Activated CD4-positive, alpha-beta T cell treated with anti-CD3 and anti-CD28 coated beads, Interleukin-2, amount 10 ng/mL, durations not matched to agents 7 days and 5 days (primary cell): ENCODE results near the gene SLC9A6. TPM values are rescaled to one million over a fixed set of nuclear protein-coding genes. Genes with fewer than 3 reads are reported as not detected.

ENCODE experiments used
- CTCF ChIA-PET: fragments of 350-600 bp; sonication (Branson Sonifier 250); formaldehyde crosslinking; loops from one replicate; lab custom pipeline; 2021; ENCODE audit warnings: antibody characterized with exemption; lab: Charles Lee
- POLR2A ChIA-PET: fragments of 350-600 bp; sonication (Branson Sonifier 250); formaldehyde crosslinking; loops from one replicate; lab custom pipeline; 2021; ENCODE audit warnings: antibody characterized with exemption; lab: Charles Lee
- DNase-seq: peaks from one replicate; pipeline ENCODE4 v3.0.0-alpha.2; 2020
- H3K27ac Mint-ChIP-seq: one replicate; pipeline ENCODE4 v1.8.0; 2021; ENCODE audit warnings: mild to moderate bottlenecking, moderate library complexity, mixed read lengths
- H3K27me3 Mint-ChIP-seq: one replicate; pipeline ENCODE4 v1.8.0; 2021; ENCODE audit warnings: mixed read lengths
- H3K36me3 Mint-ChIP-seq: one replicate; pipeline ENCODE4 v1.8.0; 2021; ENCODE audit warnings: low read depth, mixed read lengths
- H3K4me1 Mint-ChIP-seq: one replicate; pipeline ENCODE4 v1.8.0; 2021; ENCODE audit warnings: mixed read lengths
- H3K4me3 Mint-ChIP-seq: one replicate; pipeline ENCODE4 v1.8.0; 2021; ENCODE audit warnings: mild to moderate bottlenecking, moderate library complexity, mixed read lengths
- H3K9me3 Mint-ChIP-seq: one replicate; pipeline ENCODE4 v1.8.0; 2021; ENCODE audit warnings: mixed read lengths
- total RNA-seq, 2 experiments: library from RNA; stranded (reverse); gene quantifications; one replicate each; pipeline ENCODE4 v1.2.3, GENCODE V29; 2021

The SLC9A6 gene
- total RNA-seq, 2 experiments from 2014 or later, result 17.2 to 17.6 TPM

- CTCF ChIA-PET, result no interaction called here
- POLR2A ChIA-PET, result no interaction called here
- no peak for DNase-seq
Observed at GRCh38 chrX:136032370-136032769, 47.1 kb downstream of the SLC9A6 start.

DNA sequence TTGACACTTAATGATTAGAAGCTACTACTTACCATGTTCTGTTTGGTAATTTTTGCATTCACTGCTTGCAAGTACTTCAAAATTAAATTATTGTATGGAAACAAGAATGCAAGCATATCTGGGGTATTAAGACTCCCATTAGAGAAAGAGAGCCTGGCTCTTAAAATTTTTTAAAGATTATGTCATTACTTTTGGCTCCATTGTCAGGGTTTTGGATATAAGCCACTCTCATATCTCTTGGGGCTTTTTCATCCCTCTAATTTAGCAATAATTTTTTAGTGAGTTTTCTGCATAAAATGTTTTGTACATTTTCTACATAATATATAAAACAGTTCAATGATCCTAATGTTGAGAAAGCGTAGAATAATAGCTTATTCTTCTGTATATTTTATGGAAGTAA lies 49.4 kb downstream of the SLC9A6 start:
- H3K36me3 Mint-ChIP-seq, result peaks cover 4% of the 10 kb centered on the region
- no peaks in the 10 kb centered on the region for H3K27me3 Mint-ChIP-seq
- H3K4me1 Mint-ChIP-seq, result no peaks in the 10 kb centered on the region
- DNase-seq, result no peak
- no peak overlapping the region for H3K27ac Mint-ChIP-seq
- POLR2A ChIA-PET, result interaction anchor here (0.5 kb wide), 1 partner anchor 21 kb away, joined by 16 read pairs; no protein-coding TSS in a partner anchor
- no peaks in the 10 kb centered on the region for H3K9me3 Mint-ChIP-seq
- CTCF ChIA-PET, result no interaction called here
- no peak overlapping the region for H3K4me3 Mint-ChIP-seq

More at GRCh38 chrX:136032370-136032769, 47.1 kb downstream of the SLC9A6 start:
- Mint-ChIP-seq H3K27me3 (no peaks in the 10 kb centered on the region), H3K9me3 (no peaks in the 10 kb centered on the region), H3K4me1 (no peaks in the 10 kb centered on the region), H3K27ac (no peak overlapping the region), H3K36me3 (peaks cover 4% of the 10 kb centered on the region), H3K4me3 (no peak overlapping the region)

DNA sequence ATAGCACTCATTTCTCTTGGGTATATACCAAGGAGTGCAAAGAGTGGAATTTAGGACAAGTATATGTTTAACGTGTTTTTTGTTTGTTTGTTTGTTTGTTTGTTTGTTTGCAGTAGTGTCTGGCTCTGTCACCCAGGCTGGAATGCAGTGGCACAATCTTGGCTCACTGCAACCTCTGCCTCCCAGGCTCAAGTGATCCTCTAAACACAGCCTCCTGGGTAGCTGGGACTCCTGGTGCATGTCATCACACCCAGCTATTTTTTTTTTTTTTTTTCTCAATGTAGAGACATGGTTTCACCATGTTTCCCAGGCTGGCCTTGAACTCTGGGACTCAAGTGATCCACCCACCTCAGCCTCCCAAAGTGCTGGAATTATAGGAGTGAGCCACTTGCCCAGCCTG lies 50.4 kb downstream of the SLC9A6 start:
- H3K9me3 Mint-ChIP-seq, result no peaks in the 10 kb centered on the region
- peaks cover 6% of the 10 kb centered on the region for H3K36me3 Mint-ChIP-seq
- no peak overlapping the region for H3K27ac Mint-ChIP-seq
- ChIA-PET CTCF (interaction anchor here (0.7 kb wide), 1 partner anchor 142 kb away, joined by 3 read pairs; no protein-coding TSS in a partner anchor), POLR2A (no interaction called here)
- DNase-seq, result no peak
- no peaks in the 10 kb centered on the region for H3K27me3 Mint-ChIP-seq
- no peaks in the 10 kb centered on the region for H3K4me1 Mint-ChIP-seq
- H3K4me3 Mint-ChIP-seq, result no peak overlapping the region

DNA sequence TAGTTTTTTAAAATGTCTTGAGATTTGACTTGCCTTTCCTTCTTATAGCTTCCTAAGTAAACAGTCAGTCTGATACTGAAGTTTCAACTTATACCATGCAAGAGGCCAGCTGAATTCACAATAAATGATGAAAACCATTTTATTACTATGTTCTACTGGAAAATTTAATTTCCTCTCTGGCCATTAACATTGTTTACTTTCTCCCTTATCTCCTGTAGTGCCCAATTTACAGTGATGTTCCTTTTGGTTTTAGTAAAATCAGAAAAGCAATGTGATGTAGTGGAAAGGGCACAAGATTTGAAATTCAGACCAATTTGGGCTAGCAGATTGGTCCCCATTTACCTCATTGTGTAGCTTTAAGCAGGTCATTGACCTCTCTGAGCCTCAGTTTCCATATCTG lies 54.2 kb downstream of the SLC9A6 start:
- Mint-ChIP-seq H3K27me3 (no peaks in the 10 kb centered on the region), H3K9me3 (no peaks in the 10 kb centered on the region), H3K27ac (no peak overlapping the region), H3K4me3 (no peak overlapping the region), H3K4me1 (no peaks in the 10 kb centered on the region), H3K36me3 (peaks cover 16% of the 10 kb centered on the region)
- CTCF ChIA-PET, result interaction anchor here (1.3 kb wide), 1 partner anchor 11 kb away, joined by 4 read pairs; no protein-coding TSS in a partner anchor
- POLR2A ChIA-PET, result no interaction called here
- DNase-seq, result no peak

DNA sequence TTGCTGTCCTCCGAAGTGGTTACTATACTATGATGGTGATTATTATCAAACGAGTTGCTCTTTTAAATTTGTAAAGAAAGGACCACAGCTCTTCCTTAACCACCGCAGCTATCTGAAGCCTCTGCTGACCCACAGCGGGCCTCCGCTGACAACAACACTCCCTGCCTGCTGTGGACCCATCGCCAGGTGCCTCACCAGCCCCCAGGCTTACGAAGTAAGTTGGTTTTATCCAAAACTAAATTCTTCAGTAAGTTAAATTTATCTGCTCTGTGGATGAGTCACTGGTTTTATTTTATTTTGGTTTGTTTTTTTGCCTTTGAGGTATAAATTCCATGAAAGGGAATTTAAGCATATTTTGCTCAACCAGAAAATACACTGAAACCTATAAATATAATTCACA lies 54.7 kb downstream of the SLC9A6 start:
- Mint-ChIP-seq H3K4me1 (no peaks in the 10 kb centered on the region), H3K36me3 (peaks cover 16% of the 10 kb centered on the region), H3K27ac (no peak overlapping the region), H3K9me3 (no peaks in the 10 kb centered on the region), H3K27me3 (no peaks in the 10 kb centered on the region), H3K4me3 (no peak overlapping the region)
- ChIA-PET CTCF (interaction anchor here (1.3 kb wide), 1 partner anchor 12 kb away, joined by 4 read pairs; no protein-coding TSS in a partner anchor), POLR2A (no interaction called here)
- no peak for DNase-seq

DNA sequence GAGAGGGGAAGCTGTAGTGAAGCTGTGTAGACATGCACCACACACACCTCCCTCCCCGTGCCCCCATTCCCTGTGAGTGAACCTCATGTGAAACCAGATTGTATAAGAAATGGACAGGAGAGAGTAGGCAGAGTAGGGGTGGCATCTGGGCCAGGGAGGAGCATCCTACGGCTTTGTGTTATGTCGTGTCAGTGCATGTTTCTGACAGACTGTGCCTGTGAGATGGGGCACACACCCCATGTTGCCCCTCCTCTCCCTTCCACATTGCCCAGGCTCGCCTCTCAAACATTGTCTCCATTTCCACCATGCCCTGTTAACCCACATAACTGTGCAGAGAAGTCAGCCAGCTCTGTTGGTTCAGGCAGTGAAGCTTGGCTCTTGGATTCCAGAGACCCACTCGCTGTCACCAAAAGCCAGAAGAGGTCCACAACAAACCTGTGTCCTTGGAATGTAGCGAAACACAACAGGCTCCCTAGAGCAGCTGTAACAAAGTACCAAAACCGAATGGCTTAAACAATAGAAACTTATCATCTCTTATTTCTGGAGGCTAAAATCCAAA lies 56.1 kb downstream of the SLC9A6 start:
- Mint-ChIP-seq H3K4me1 (no peaks in the 10 kb centered on the region), H3K4me3 (no peak overlapping the region), H3K27me3 (no peaks in the 10 kb centered on the region), H3K9me3 (no peaks in the 10 kb centered on the region), H3K27ac (no peak overlapping the region), H3K36me3 (peaks cover 16% of the 10 kb centered on the region)
- ChIA-PET CTCF (interaction anchor here (0.6 kb wide), 1 partner anchor 188 kb away, joined by 4 read pairs; no protein-coding TSS in a partner anchor), POLR2A (interaction anchor here (0.7 kb wide), 1 partner anchor 122 kb away, joined by 3 read pairs; no protein-coding TSS in a partner anchor)
- DNase-seq, result no peak

GRCh38 chrX:136045008-136045407 lies 59.8 kb downstream of the SLC9A6 start:
- Mint-ChIP-seq H3K4me1 (no peaks in the 10 kb centered on the region), H3K4me3 (no peak overlapping the region), H3K36me3 (peaks cover 16% of the 10 kb centered on the region), H3K27ac (no peak overlapping the region), H3K9me3 (no peaks in the 10 kb centered on the region), H3K27me3 (no peaks in the 10 kb centered on the region)
- DNase-seq, result no peak
- CTCF ChIA-PET, result no interaction called here
- POLR2A ChIA-PET, result no interaction called here

DNA sequence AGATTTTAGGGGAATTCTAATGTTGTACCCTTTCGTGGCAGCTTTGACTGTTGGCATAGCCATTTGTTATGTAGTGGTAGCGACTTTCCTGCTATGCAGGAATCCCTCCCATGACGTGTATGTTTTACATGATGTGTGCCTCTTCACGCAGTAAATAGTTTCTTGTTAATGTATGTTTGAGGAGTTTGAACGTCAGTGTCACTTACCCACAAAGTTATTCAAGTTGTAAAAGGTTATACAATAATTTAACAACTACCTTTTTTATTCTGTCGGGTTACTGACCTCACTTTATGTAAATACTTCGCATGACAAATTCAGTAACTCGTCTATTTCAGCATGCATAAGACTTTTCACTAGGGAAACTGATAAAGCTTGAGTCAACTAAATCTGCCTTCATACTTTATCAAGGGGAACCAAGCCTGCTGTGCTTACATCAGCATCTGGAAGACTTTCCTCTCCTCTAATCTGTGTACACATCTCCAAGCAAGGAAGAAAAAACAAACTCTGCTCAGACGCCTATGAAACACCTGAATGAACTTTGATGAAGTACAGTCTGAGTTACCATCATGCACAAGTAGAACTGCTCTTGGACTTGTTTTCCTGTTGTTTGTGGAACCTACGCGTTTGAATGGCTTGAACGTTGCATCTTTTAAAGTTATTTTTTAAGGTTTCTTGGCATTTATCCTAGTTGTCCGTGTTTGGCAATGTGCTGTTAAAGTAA lies 61.2 kb downstream of the SLC9A6 start:
- H3K4me1 Mint-ChIP-seq, result no peaks in the 10 kb centered on the region
- no peak for DNase-seq
- ChIA-PET POLR2A (no interaction called here), CTCF (interaction anchor here (0.5 to 1.3 kb wide), 2 partner anchors 11 to 904 kb away, joined by 3 to 4 read pairs; no protein-coding TSS in a partner anchor)
- H3K4me3 Mint-ChIP-seq, result no peak overlapping the region
- H3K27ac Mint-ChIP-seq, result no peak overlapping the region
- no peaks in the 10 kb centered on the region for H3K9me3 Mint-ChIP-seq
- H3K27me3 Mint-ChIP-seq, result no peaks in the 10 kb centered on the region
- peaks cover 12% of the 10 kb centered on the region for H3K36me3 Mint-ChIP-seq

DNA sequence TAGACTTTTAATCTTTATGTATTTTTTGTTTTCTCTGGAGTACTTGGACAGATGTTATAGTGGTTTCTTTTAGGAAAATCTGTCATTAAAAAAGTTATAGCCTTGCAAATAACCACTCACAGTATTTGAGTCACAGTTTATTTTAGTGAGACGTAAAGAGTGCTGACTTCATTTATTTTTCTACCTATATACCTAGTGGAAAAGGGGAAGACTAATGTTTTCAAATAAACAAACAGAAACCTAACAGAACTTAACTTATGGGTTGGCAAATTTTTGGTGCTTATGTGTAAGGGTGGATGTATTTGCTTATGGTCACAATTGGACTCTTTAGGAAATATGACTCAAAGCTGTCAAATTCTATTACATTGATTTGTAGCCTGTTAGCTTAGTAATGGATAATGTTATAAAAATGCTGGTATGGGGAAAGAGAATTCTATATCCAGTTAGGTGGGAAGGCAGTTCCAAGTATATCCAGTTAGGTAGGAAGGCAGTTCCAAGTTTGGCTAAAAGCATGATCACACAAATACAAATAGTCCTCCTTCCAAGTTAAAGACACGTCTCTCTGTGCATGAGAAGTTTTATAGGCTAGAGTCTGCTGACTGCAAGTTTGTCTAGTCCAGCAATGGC lies 61.9 kb downstream of the SLC9A6 start:
- Mint-ChIP-seq H3K27ac (no peak overlapping the region), H3K4me1 (no peaks in the 10 kb centered on the region), H3K36me3 (peaks cover 8% of the 10 kb centered on the region), H3K27me3 (no peaks in the 10 kb centered on the region), H3K9me3 (no peaks in the 10 kb centered on the region), H3K4me3 (no peak overlapping the region)
- no peak for DNase-seq
- ChIA-PET CTCF (interaction anchor here (1.3 kb wide), 1 partner anchor 10 kb away, joined by 4 read pairs; no protein-coding TSS in a partner anchor), POLR2A (no interaction called here)

- ChIA-PET CTCF (interaction anchor here (1.2 kb wide), 1 partner anchor 20 kb away, joined by 3 read pairs; no protein-coding TSS in a partner anchor), POLR2A (no interaction called here)
- no peaks in the 10 kb centered on the region for H3K9me3 Mint-ChIP-seq
- H3K27ac Mint-ChIP-seq, result no peak overlapping the region
- H3K4me3 Mint-ChIP-seq, result no peak overlapping the region
- H3K27me3 Mint-ChIP-seq, result no peaks in the 10 kb centered on the region
- DNase-seq, result no peak
- H3K4me1 Mint-ChIP-seq, result no peaks in the 10 kb centered on the region
- peaks cover 8% of the 10 kb centered on the region for H3K36me3 Mint-ChIP-seq
Observed at GRCh38 chrX:136047969-136048368, 62.7 kb downstream of the SLC9A6 start.

GRCh38 chrX:136048446-136048845 lies 63.2 kb downstream of the SLC9A6 start:
- DNase-seq, result no peak
- Mint-ChIP-seq H3K9me3 (no peaks in the 10 kb centered on the region), H3K27me3 (no peaks in the 10 kb centered on the region), H3K27ac (no peak overlapping the region), H3K4me3 (no peak overlapping the region), H3K36me3 (peaks cover 8% of the 10 kb centered on the region), H3K4me1 (no peaks in the 10 kb centered on the region)
- ChIA-PET POLR2A (no interaction called here), CTCF (interaction anchor here (1.2 kb wide), 1 partner anchor 20 kb away, joined by 3 read pairs; no protein-coding TSS in a partner anchor)

- no peaks in the 10 kb centered on the region for H3K27me3 Mint-ChIP-seq
- CTCF ChIA-PET, result interaction anchor here (0.7 to 2.3 kb wide), 2 partner anchors 14 to 218 kb away, joined by 4 read pairs; no protein-coding TSS in a partner anchor
Observed at GRCh38 chrX:136049608-136050007, 64.4 kb downstream of the SLC9A6 start.

More at GRCh38 chrX:136049608-136050007, 64.4 kb downstream of the SLC9A6 start:
- Mint-ChIP-seq H3K9me3 (no peaks in the 10 kb centered on the region), H3K4me3 (no peak overlapping the region), H3K4me1 (no peaks in the 10 kb centered on the region), H3K27ac (no peak overlapping the region), H3K36me3 (no peaks in the 10 kb centered on the region)
- POLR2A ChIA-PET, result no interaction called here
- no peak for DNase-seq
